HUES6 (cell line): ENCODE data around the gene ADAMTS14.
"Not testable (repeated sequence)": the region's sequence is repeated elsewhere in the genome, so short reads cannot be mapped to it uniquely, and the experiment has no call there.

Source experiments
- H3K27ac ChIP-seq: 2 replicates; pipeline ENCODE4 v1.7.0; 2013; ENCODE audit warnings: low read depth, mild to moderate bottlenecking, low read length, inconsistent platforms
- H3K27me3 ChIP-seq: 2 replicates; pipeline ENCODE4 v1.6.1; 2013; ENCODE audit warnings: low read length; ENCODE audit not compliant: control insufficient read depth, insufficient read depth
- H3K36me3 ChIP-seq: 2 replicates; pipeline ENCODE4 v1.6.1; 2013; ENCODE audit warnings: low read length; ENCODE audit not compliant: control insufficient read depth, insufficient read depth
- H3K4me1 ChIP-seq: 2 replicates; pipeline ENCODE4 v1.6.1; 2013; ENCODE audit warnings: low read length; ENCODE audit not compliant: control insufficient read depth, insufficient read depth
- H3K4me3 ChIP-seq: 2 replicates; pipeline ENCODE4 v1.5.1; 2013; ENCODE audit warnings: low read depth, low read length
- H3K9ac ChIP-seq: one replicate; pipeline ENCODE4 v1.6.1; 2013; ENCODE audit warnings: mild to moderate bottlenecking, low read length
- H3K9me3 ChIP-seq: 2 replicates; pipeline ENCODE4 v1.6.1; 2013; ENCODE audit warnings: low read depth, low read length; ENCODE audit not compliant: control insufficient read depth, insufficient read depth

The ADAMTS14 gene

DNA sequence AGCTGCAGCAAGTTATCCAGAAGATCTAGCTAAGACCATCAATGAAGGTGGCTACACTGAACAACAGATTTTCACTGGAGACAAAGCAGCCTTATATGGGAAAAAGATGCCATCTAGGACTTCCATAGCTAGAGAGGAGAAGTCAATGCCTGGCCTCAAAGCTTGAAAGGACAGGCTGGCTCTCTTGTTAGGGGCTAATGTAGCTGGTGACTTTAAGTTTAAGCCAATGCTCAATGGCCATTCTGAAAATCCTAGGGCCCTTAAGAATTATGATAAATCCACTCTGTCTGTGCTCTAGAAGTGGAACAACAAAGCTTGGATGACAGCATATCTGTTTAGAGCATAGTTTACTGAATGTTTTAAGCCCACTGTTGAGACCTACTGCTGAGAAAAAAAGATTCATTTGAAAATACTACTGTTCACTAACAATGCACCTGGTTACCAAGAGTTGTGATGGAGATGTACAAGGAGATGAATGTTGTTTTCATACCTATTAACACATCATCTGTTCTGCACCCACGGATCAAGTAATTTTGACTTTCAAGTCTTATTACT is 13.6 kb upstream of the ADAMTS14 start:
- Histone ChIP-seq H3K36me3 (no peaks in the 10 kb centered on the region), H3K27ac (no peak overlapping the region), H3K4me1 (peaks cover 8% of the 10 kb centered on the region; the same call in 1 of the 2 replicates)

DNA sequence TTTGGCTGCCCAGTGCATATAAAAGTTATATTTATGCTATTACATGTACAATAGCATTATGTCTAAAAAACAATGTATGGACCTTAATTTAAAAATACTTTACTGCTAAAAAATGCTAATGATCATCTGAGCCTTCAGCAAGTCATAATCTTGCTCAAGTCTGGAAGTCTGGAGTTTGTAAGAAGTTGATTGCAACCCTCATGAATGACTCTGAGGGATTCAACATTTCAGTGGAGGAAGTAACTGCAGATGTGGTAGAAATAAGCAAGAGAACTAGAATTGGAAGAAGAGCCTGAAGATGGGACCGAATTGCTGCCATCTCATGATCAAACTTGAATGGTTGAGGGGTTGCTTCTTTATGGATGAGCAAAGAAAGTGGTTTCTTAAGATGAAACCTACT is 13.0 kb upstream of the ADAMTS14 start:
- H3K9me3 ChIP-seq: peaks cover 15% of the 10 kb centered on the region
- peaks cover 8% of the 10 kb centered on the region; the same call in 1 of the 2 replicates for H3K4me1 ChIP-seq
- no peak overlapping the region for H3K4me3 ChIP-seq
- no peak overlapping the region for H3K9ac ChIP-seq
- H3K27ac ChIP-seq: no peak overlapping the region
- no peaks in the 10 kb centered on the region for H3K27me3 ChIP-seq
- no peaks in the 10 kb centered on the region for H3K36me3 ChIP-seq

More for the DNA sequence above, 13.6 kb upstream of the ADAMTS14 start:
- Histone ChIP-seq H3K4me3 (no peak overlapping the region), H3K9ac (no peak overlapping the region), H3K9me3 (peaks cover 17% of the 10 kb centered on the region), H3K27me3 (no peaks in the 10 kb centered on the region)

DNA sequence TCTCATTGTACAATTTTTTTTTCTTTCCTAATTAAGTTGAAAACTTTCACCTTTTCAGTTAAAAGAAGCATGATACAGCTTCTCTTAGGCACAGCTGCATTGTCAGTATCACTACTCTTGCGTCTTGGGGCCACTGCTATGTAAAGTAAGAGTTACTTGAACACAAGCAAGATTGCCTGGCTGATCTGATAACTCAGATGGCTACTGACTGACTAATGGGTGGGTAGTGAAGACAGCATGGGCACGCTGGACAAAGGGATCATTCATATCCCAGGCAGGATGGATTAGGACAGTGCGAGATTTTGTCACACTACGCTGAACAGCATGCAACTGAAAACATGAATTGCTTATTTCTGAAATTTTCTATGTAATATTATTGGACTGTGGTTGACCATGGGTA is 11.6 kb upstream of the ADAMTS14 start:
- Histone ChIP-seq H3K4me3 (no peak overlapping the region), H3K9me3 (peaks cover 15% of the 10 kb centered on the region), H3K27me3 (no peaks in the 10 kb centered on the region), H3K27ac (no peak overlapping the region), H3K4me1 (peaks cover 8% of the 10 kb centered on the region; the same call in 1 of the 2 replicates), H3K9ac (no peak overlapping the region), H3K36me3 (no peaks in the 10 kb centered on the region)

DNA sequence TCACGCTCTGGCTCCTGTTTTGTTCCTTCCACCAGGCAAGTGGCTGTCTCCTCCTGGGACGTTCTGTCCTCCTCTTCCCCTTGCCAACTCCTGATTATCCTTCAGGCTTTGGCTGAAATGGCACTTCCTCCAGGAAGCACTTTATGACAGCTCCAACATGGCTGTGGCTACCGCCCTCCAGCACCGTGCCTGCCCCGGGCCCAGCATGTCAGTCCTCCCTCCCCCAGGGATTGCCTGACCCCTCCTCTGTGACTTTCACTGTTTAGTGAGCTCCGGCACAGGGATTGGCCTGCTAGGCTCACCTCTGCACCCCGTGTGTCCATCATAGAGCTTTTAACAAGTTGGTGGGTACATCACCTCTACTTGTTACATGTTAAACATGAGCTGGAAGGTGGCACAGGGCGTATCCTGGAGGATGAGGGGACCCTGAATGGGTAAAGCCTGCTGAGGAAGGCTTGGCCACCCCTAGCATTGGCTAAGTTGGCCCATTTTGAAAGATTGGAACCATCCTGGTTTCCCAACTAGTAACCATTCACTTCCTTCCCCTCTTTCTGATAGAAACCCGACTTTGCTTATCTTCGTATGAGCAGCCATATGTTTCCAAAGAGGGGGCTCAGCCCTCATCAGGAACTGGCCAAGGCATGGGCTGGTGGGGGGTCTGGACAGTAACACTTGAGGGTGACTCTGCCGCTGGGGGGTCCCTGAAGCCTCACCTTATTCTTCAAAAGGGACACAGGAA is 10.5 kb upstream of the ADAMTS14 start:
- Histone ChIP-seq H3K4me1 (peaks cover 8% of the 10 kb centered on the region; the same call in 1 of the 2 replicates), H3K36me3 (no peaks in the 10 kb centered on the region), H3K27ac (no peak overlapping the region)

DNA sequence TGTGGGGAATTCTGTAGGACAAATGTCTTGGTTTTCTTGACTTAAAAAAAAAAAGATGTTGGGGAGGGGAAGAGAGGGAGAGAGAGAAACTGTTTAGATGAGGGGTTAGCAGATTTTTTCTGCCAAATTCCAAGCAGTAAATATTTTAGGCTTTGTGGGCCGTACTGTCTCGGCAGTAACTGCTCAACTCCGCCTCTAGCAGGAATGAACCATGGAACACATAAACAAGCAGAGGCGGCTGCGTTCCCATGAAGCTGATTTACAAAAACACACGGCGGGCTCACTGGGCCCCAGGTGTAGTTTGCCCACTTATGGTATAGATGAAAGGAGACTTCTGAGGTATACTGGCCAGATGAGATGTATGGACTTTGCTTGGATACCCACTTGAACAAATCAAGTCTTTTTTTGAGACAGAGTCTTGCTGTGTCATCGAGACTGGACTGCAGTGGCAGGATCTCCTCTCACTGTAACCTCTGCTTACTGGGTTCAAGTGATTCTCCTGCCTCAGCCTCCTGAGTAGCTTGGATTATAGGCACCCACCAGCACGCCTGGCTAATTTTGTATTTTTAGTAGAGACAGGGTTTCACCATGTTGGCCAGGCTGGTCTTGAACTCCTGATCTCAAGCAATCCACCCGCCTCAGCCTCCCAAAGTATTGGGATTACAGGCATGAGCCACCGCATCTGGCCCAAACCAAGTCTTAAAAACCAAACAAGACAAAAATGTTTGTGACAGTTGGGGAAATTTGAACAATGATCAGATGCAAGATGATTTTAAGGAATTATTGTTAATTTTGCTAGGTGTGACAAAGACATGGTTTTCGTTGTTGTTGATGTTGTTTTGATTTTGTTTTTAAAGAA is 9.7 kb upstream of the ADAMTS14 start:
- Histone ChIP-seq H3K4me1 (peaks cover 8% of the 10 kb centered on the region; the same call in 1 of the 2 replicates), H3K9ac (no peak overlapping the region), H3K9me3 (peaks cover 24% of the 10 kb centered on the region), H3K4me3 (no peak overlapping the region), H3K27me3 (no peaks in the 10 kb centered on the region), H3K27ac (no peak overlapping the region), H3K36me3 (no peaks in the 10 kb centered on the region)

More for the DNA sequence above, 10.5 kb upstream of the ADAMTS14 start:
- Histone ChIP-seq H3K4me3 (no peak overlapping the region), H3K9me3 (peaks cover 16% of the 10 kb centered on the region), H3K9ac (no peak overlapping the region), H3K27me3 (no peaks in the 10 kb centered on the region)

DNA sequence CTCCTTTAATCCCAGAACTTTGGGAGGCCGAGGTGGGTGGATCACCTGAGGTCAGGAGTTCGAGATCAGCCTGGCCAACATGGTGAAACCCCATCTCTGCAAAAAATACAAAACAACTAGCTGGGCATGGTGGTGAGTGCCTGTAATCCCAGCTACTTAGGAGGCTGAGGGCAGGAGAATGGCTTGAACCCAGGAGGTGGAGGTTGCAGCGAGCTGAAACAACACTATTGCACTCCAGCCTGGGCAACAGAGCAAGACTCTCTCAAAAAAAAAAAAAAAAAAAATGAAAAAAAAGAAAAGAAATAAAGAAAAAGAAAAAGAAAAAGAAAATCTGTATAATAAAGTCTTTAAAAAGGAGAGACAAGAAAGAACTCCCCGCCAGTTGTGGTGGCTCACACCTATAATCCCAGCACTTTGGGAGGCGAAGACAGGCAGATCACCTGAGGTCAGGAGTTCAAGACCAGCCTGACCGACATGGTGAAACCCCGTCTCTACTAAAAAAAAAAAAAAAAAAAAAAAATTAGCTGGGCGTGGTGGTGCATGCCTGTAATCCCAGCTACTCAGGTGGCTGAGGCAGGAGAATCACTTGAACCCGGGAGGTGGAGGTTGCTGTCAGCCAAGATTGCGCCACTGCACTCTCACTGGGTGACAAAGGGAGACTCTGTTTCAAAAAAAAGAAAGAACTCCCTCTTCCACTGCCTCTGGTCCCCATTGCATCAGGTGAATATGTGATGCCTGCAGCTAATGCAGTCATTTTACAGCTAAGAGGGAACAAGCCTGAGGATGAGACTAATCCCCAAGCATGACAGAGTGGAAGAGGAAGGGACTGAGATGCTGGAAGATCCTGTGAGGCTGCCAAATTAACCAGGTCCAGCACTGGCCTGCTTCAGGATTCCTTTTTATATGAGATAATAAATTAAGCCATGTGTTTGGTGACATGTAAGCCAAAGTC is 8.6 kb upstream of the ADAMTS14 start:
- not testable (repeated sequence) for H3K27me3 ChIP-seq, H3K9ac ChIP-seq, H3K36me3 ChIP-seq, H3K4me3 ChIP-seq, H3K27ac ChIP-seq, H3K4me1 ChIP-seq
- peaks cover 23% of the 10 kb centered on the region for H3K9me3 ChIP-seq

DNA sequence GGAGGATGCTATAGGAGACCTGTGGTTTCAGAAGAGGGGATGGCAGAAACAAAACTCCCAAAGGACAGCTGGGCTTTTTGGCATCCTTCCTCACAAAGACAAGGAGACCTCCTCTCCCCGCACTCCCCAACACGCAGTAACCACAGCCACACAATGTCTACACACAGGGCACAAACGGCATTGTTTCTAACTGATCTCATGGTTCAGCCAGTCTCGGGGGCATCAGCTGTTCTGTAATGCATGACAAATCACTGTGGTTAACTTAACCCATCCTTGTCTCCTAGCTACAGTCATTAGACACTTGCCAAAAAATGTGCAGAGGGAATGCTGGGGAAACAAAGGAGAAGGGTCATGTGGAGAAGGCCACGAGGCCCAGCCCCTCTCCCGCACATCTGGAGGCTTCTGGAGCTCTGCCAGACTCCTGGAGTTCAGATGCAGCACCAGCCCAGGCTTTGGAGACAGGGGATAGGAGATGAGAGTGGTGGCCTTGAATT is 7.6 kb upstream of the ADAMTS14 start:
- Histone ChIP-seq H3K4me1 (peaks cover 8% of the 10 kb centered on the region; the same call in 1 of the 2 replicates), H3K9ac (no peak overlapping the region), H3K9me3 (peaks cover 18% of the 10 kb centered on the region), H3K36me3 (no peaks in the 10 kb centered on the region), H3K4me3 (no peak overlapping the region), H3K27me3 (no peaks in the 10 kb centered on the region), H3K27ac (no peak overlapping the region)

DNA sequence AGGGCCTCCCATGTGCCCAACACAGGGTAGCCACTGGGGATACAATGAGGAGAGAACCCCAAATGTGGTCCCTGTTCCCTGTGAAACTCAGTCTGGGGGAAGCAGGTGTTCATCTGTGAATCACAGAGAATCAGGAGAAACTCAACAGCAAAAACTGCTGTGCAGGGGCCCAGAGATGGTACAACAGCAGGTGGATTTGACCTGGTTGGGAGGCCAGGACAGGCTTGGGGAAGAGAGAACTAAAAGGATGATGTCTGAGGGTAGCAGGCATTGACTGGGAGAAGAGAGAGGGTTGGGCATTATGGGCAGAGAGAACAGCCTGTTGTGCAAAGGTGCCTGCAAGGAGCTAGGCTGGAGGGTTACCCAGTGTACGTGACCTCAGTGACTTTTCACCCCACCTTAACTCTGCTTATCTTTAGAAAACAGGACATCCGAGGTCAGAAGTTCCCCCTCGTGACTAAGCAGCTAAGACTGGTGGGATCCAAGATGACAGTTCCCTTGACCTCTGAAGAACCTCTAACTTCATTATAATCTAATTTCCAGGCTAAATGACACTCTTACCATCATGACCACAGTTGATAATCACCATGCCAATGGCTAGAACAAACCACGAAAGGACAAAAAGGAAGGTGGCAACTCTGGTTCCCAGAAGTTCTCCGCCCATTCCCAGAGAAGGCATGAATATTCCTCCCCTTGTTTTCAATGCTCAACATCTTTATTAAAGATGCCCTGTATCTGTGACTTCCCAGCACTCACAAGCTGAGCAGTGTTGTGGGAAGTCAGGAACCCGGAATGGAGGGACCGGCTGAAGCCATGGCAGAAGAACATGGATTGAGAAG is 5.1 kb upstream of the ADAMTS14 start:
- H3K4me1 ChIP-seq: peaks cover 4% of the 10 kb centered on the region; the same call in 1 of the 2 replicates
- no peak overlapping the region for H3K9ac ChIP-seq
- no peak overlapping the region for H3K4me3 ChIP-seq
- no peak overlapping the region for H3K27ac ChIP-seq
- H3K27me3 ChIP-seq: peaks cover 12% of the 10 kb centered on the region
- no peaks in the 10 kb centered on the region for H3K36me3 ChIP-seq
- H3K9me3 ChIP-seq: peaks cover 18% of the 10 kb centered on the region

DNA sequence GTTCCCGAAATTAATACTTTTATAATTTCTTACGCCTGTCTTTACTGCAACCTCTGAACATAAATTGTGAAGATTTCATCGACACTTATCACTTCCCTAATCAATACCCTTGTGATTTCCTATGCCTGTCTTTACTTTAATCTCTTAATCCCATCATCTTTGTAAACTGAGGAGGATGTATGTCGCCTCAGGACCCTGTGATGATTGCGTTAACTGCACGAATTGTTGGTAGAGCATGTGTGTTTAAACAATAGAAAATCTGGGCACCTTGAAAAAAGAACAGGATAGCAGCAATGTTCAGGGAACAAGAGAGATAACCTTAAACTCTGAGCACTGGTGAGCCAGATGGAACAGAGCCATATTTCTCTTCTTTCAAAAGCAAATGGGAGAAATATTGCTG is 4.5 kb upstream of the ADAMTS14 start:
- H3K4me1 ChIP-seq, H3K36me3 ChIP-seq, H3K4me3 ChIP-seq, H3K9ac ChIP-seq, H3K27ac ChIP-seq: not testable (repeated sequence)
- H3K27me3 ChIP-seq: peaks cover 16% of the 10 kb centered on the region
- peaks cover 18% of the 10 kb centered on the region for H3K9me3 ChIP-seq
